Smooth muscle cell (in vitro differentiated cells): Measurements from ENCODE around the gene LRP6. TPM values are rescaled to one million over a fixed set of nuclear protein-coding genes. Genes with fewer than 3 reads are reported as not detected.

Experiments
- DNase-seq: peaks from one replicate; lab custom pipeline; 2025; ENCODE audit not compliant: unreplicated experiment; lab: John Stamatoyannopoulos, UW
- H2AFZ ChIP-seq: fragments of 200-600 bp; sonication (generic); 2 replicates; pipeline ENCODE4 v1.6.0; 2016; ENCODE audit warnings: antibody characterized with exemption, low read depth, mild to moderate bottlenecking
- H3F3A ChIP-seq: fragments of 200-600 bp; sonication (generic); 2 replicates; pipeline ENCODE4 v1.6.0; 2017; ENCODE audit warnings: antibody characterized with exemption, low read depth
- H3K27ac ChIP-seq: fragments of 200-600 bp; sonication (generic); 2 replicates; pipeline ENCODE4 v1.5.1; 2016; ENCODE audit warnings: low read depth, mild to moderate bottlenecking
- H3K27me3 ChIP-seq: fragments of 200-600 bp; sonication (generic); 2 replicates; pipeline ENCODE4 v1.6.1; 2016; ENCODE audit warnings: low read depth, mild to moderate bottlenecking
- H3K36me3 ChIP-seq: fragments of 200-600 bp; sonication (generic); 2 replicates; pipeline ENCODE4 v1.5.1; 2016; ENCODE audit warnings: low read depth
- H3K4me1 ChIP-seq: fragments of 200-600 bp; sonication (generic); 2 replicates; pipeline ENCODE4 v1.5.1; 2016; ENCODE audit warnings: low read depth
- H3K4me2 ChIP-seq: fragments of 200-600 bp; sonication (generic); 2 replicates; pipeline ENCODE4 v1.6.0; 2016; ENCODE audit warnings: mild to moderate bottlenecking
- H3K4me3 ChIP-seq: fragments of 200-600 bp; sonication (generic); 2 replicates; pipeline ENCODE4 v1.5.1; 2016; ENCODE audit warnings: mild to moderate bottlenecking
- H3K79me2 ChIP-seq: fragments of 200-600 bp; sonication (generic); 2 replicates; pipeline ENCODE4 v1.6.0; 2016; ENCODE audit warnings: low read depth, mild to moderate bottlenecking
- H3K9ac ChIP-seq: fragments of 200-600 bp; sonication (generic); 2 replicates; pipeline ENCODE4 v1.6.0; 2016; ENCODE audit warnings: low read depth
- H3K9me3 ChIP-seq: fragments of 200-600 bp; sonication (generic); replicated peaks from 2 replicates; pipeline ENCODE4 v1.5.1; 2016; ENCODE audit warnings: low read depth
- H4K20me1 ChIP-seq: fragments of 200-600 bp; sonication (generic); 2 replicates; pipeline ENCODE4 v1.6.0; 2016; ENCODE audit warnings: low read depth
- CTCF ChIP-seq: fragments of 200-600 bp; sonication (generic); IDR thresholded peaks from 2 replicates; pipeline ENCODE4 v1.5.1; 2017; ENCODE audit warnings: borderline replicate concordance, mild to moderate bottlenecking, antibody characterized with exemption; ENCODE audit not compliant: insufficient read depth, poor library complexity, severe bottlenecking
- WGBS: methylation state at CpG from one replicate; pipeline ENCODE4 v1.1.7; 2016; ENCODE audit warnings: low lambda C conversion rate; 5-methylcytosine and 5-hydroxymethylcytosine counted together
- polyA plus RNA-seq: library from polyadenylated mRNA; unstranded; fragments of >200 nt; fragmentation: Nextera tagmentation; extraction: Ambion mirVana; gene quantifications from 2 replicates; pipeline ENCODE4 v1.2.1, GENCODE V29; 2016
- total RNA-seq: library from RNA; depleted of rRNA; stranded (reverse); fragments of >200 nt; gene quantifications from 2 replicates; pipeline ENCODE4 v1.2.3, GENCODE V29; 2014

LRP6 gene
- total and polyA plus RNA-seq, 2 experiments from 2014 or later = 10.6 to 21.1 TPM

- H3K36me3 ChIP-seq = peaks cover 3% of the 10 kb centered on the region
- no peaks in the 10 kb centered on the region for H3F3A ChIP-seq
- no peaks in the 10 kb centered on the region for H3K9me3 ChIP-seq
- no peak overlapping the region for H3K9ac ChIP-seq
- H3K4me2 ChIP-seq = no peak overlapping the region
- H3K79me2 ChIP-seq = no peaks in the 10 kb centered on the region
- DNase-seq = no peak
- H3K4me1 ChIP-seq = no peaks in the 10 kb centered on the region
- H3K27me3 ChIP-seq = no peaks in the 10 kb centered on the region
- H4K20me1 ChIP-seq = peaks cover 4% of the 10 kb centered on the region
- no peak overlapping the region for H2AFZ ChIP-seq
- no peak for TF ChIP-seq CTCF
- no peak overlapping the region for H3K4me3 ChIP-seq
- H3K27ac ChIP-seq = no peak overlapping the region
Measured at GRCh38 chr12:12141000-12141399, 125.8 kb downstream of the LRP6 start.

GRCh38 chr12:12138203-12139154 lies 128.4 kb downstream of the LRP6 start:
- Histone ChIP-seq H3K4me3 (no peak overlapping the region), H3K9me3 (no peaks in the 10 kb centered on the region), H3F3A (no peaks in the 10 kb centered on the region), H3K4me1 (no peaks in the 10 kb centered on the region), H3K36me3 (peaks cover 3% of the 10 kb centered on the region), H3K9ac (no peak overlapping the region), H3K27ac (no peak overlapping the region), H3K27me3 (no peaks in the 10 kb centered on the region), H2AFZ (no peak overlapping the region), H4K20me1 (peaks cover 4% of the 10 kb centered on the region), H3K79me2 (no peaks in the 10 kb centered on the region), H3K4me2 (no peak overlapping the region)
- no peak for DNase-seq
- WGBS = 96% methylated on average over 3 of the region's 3 CpGs
- TF ChIP-seq CTCF = no peak

GRCh38 chr12:12133785-12134184 lies 133.1 kb downstream of the LRP6 start:
- H3K4me1 ChIP-seq = no peaks in the 10 kb centered on the region
- H4K20me1 ChIP-seq = no peaks in the 10 kb centered on the region
- peaks cover 6% of the 10 kb centered on the region for H3K36me3 ChIP-seq
- TF ChIP-seq CTCF = no peak
- no peaks in the 10 kb centered on the region for H3F3A ChIP-seq
- no peak overlapping the region for H3K27ac ChIP-seq
- no peak overlapping the region for H3K4me2 ChIP-seq
- no peak for DNase-seq
- H2AFZ ChIP-seq = no peak overlapping the region
- H3K27me3 ChIP-seq = no peaks in the 10 kb centered on the region
- H3K79me2 ChIP-seq = no peaks in the 10 kb centered on the region
- 95% methylated on average over 5 of the region's 5 CpGs for WGBS
- H3K9me3 ChIP-seq = no peaks in the 10 kb centered on the region
- no peak overlapping the region for H3K4me3 ChIP-seq
- H3K9ac ChIP-seq = no peak overlapping the region

GRCh38 chr12:12133259-12133658 lies 133.6 kb downstream of the LRP6 start:
- H3K36me3 ChIP-seq = peaks cover 6% of the 10 kb centered on the region
- DNase-seq = no peak
- no peaks in the 10 kb centered on the region for H3F3A ChIP-seq
- H3K4me2 ChIP-seq = no peak overlapping the region
- no peaks in the 10 kb centered on the region for H3K27me3 ChIP-seq
- no peaks in the 10 kb centered on the region for H4K20me1 ChIP-seq
- WGBS = 85% methylated on average over 3 of the region's 3 CpGs
- H2AFZ ChIP-seq = no peak overlapping the region
- H3K9me3 ChIP-seq = no peaks in the 10 kb centered on the region
- H3K27ac ChIP-seq = no peak overlapping the region
- H3K4me3 ChIP-seq = no peak overlapping the region
- no peaks in the 10 kb centered on the region for H3K4me1 ChIP-seq
- TF ChIP-seq CTCF = no peak
- no peak overlapping the region for H3K9ac ChIP-seq
- H3K79me2 ChIP-seq = no peaks in the 10 kb centered on the region
